ENCODE data around the gene PTTG1IP. TPM values are rescaled to one million over a fixed set of nuclear protein-coding genes. Genes with fewer than 3 reads are reported as not detected.

PTTG1IP gene
- total RNA-seq, 2 experiments from 2014 or later: 60.7 to 61.8 TPM

- DNase-seq (no peak), ATAC-seq (no peak)
- Mint-ChIP-seq H3K27me3 (no peaks in the 10 kb centered on the region), H3K4me3 (no peak overlapping the region), H3K4me1 (ENCODE audit: low read depth) (peaks cover 20% of the 10 kb centered on the region), H3K36me3 (ENCODE audit: low read depth) (peaks cover 58% of the 10 kb centered on the region), H3K9me3 (no peaks in the 10 kb centered on the region), H3K27ac (no peak overlapping the region)
- intact Hi-C loops (cut with micrococcal nuclease): no loop called here
- CTCF ChIA-PET: interaction anchor here (1.2 kb wide), 1 partner anchor 70 kb away, joined by 3 read pairs; no protein-coding TSS in a partner anchor
- POLR2A ChIA-PET: interaction anchor here (3.0 kb wide), 1 partner anchor 9 kb away, joined by 21 read pairs; no protein-coding TSS in a partner anchor
- TF ChIP-seq, protein P1, sequence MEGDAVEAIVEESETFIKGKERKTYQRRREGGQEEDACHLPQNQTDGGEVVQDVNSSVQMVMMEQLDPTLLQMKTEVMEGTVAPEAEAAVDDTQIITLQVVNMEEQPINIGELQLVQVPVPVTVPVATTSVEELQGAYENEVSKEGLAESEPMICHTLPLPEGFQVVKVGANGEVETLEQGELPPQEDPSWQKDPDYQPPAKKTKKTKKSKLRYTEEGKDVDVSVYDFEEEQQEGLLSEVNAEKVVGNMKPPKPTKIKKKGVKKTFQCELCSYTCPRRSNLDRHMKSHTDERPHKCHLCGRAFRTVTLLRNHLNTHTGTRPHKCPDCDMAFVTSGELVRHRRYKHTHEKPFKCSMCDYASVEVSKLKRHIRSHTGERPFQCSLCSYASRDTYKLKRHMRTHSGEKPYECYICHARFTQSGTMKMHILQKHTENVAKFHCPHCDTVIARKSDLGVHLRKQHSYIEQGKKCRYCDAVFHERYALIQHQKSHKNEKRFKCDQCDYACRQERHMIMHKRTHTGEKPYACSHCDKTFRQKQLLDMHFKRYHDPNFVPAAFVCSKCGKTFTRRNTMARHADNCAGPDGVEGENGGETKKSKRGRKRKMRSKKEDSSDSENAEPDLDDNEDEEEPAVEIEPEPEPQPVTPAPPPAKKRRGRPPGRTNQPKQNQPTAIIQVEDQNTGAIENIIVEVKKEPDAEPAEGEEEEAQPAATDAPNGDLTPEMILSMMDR (IDR thresholded peaks at IDR 0.05): no peak
Observed at GRCh38 chr21:44805859-44806258, 67.6 kb downstream of the PTTG1IP start.

DNA sequence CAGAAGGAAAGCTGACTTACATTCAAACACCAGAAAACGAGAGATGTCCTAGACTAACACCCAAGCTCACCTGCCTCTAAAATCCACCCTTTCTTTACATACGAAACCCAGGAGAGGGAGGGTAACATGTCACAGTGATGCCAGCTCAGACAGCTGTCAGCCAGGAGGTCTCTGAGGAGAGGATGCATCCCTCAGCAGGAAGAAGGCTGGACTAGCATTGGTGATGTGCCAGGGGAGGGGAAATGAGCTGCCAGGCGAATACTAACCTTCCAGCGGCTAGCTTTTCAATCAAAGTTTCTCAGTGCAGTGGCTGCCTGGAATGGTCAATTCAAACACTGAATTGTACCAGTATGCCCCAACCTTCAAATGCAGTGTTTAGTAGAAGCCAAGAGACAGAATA, 68.3 kb downstream of the PTTG1IP start:
- no peak overlapping the region for H3K27ac Mint-ChIP-seq
- peaks cover 25% of the 10 kb centered on the region for H3K4me1 Mint-ChIP-seq (ENCODE audit: low read depth)
- no peak overlapping the region for H3K4me3 Mint-ChIP-seq
- no peak for DNase-seq
- ChIA-PET CTCF (interaction anchor here (1.2 to 2.7 kb wide), 3 partner anchors 11 to 70 kb away, joined by 3 to 22 read pairs (median 8); no protein-coding TSS in a partner anchor), POLR2A (interaction anchor here (0.9 to 3.0 kb wide), 2 partner anchors 9 to 42 kb away, joined by 3 to 21 read pairs; no protein-coding TSS in a partner anchor)
- ATAC-seq: no peak
- H3K9me3 Mint-ChIP-seq: no peaks in the 10 kb centered on the region
- intact Hi-C loops (cut with micrococcal nuclease): no loop called here
- TF ChIP-seq, protein P1 (IDR thresholded peaks at IDR 0.05): no peak
- H3K27me3 Mint-ChIP-seq: no peaks in the 10 kb centered on the region
- H3K36me3 Mint-ChIP-seq (ENCODE audit: low read depth): peaks cover 63% of the 10 kb centered on the region

DNA sequence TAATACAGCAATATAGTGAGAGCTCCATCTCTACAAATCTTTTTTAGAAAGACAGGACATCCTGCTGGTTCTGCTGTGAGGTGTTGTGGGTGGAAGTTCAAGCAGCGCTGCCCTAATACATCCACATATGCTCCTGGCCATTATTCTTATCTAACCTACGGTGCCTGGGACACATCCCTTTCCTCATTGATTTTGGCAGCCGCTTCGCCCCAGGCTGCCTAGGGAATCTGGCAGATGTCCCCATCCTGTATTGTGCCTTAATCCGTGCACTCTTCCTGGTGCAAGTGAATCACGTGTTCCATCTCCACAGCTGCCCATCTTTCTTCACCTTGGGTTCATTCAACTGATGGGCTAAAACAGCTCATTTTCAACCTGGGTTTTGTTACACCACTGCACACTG, 68.7 kb downstream of the PTTG1IP start:
- no peak for ATAC-seq

DNA sequence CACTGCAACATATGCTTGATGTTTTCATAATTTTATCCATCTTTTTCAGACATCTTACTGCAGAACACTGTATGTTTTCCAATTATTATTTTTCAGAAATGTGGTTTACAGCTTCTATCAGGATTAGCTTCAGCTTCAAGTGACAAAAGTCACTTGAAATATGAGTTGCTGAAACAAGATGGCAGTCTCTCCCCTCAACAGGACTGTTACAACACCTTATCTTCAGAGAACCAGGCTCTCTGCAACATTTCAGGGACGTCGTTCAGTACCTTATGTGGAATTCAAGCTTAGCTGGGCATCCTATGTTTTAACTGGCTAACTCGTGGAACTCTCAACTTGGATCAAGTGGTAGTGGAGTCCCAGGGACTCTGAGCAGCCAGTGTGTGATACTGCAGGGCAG, 69.8 kb downstream of the PTTG1IP start:
- intact Hi-C loops (cut with micrococcal nuclease): no loop called here
- Mint-ChIP-seq H3K36me3 (ENCODE audit: low read depth) (peaks cover 66% of the 10 kb centered on the region), H3K4me3 (no peak overlapping the region), H3K27me3 (no peaks in the 10 kb centered on the region), H3K27ac (no peak overlapping the region), H3K4me1 (ENCODE audit: low read depth) (peaks cover 38% of the 10 kb centered on the region), H3K9me3 (no peaks in the 10 kb centered on the region)
- TF ChIP-seq, protein P1 (IDR thresholded peaks at IDR 0.05): no peak
- ChIA-PET CTCF (interaction anchor here (0.8 to 2.7 kb wide), 3 partner anchors 10 to 128 kb away, joined by 3 to 22 read pairs (median 8); no protein-coding TSS in a partner anchor), POLR2A (interaction anchor here (1.0 to 3.0 kb wide), 5 partner anchors 10 to 106 kb away, joined by 3 to 21 read pairs (median 3); partner anchors contain the start of gene PTTG1IP)
- ATAC-seq (no peak), DNase-seq (no peak)

More for the DNA sequence above, 68.7 kb downstream of the PTTG1IP start:
- H3K27me3 Mint-ChIP-seq: no peaks in the 10 kb centered on the region
- DNase-seq: no peak
- TF ChIP-seq, protein P1 (IDR thresholded peaks at IDR 0.05): no peak
- H3K27ac Mint-ChIP-seq: no peak overlapping the region
- H3K4me1 Mint-ChIP-seq (ENCODE audit: low read depth): peaks cover 27% of the 10 kb centered on the region
- CTCF ChIA-PET: interaction anchor here (2.0 to 2.7 kb wide), 2 partner anchors 11 to 18 kb away, joined by 8 to 22 read pairs; no protein-coding TSS in a partner anchor
- POLR2A ChIA-PET: interaction anchor here (0.9 to 3.0 kb wide), 3 partner anchors 10 to 43 kb away, joined by 3 to 21 read pairs (median 3); no protein-coding TSS in a partner anchor
- intact Hi-C loops (cut with micrococcal nuclease): no loop called here
- H3K9me3 Mint-ChIP-seq: no peaks in the 10 kb centered on the region
- peaks cover 62% of the 10 kb centered on the region for H3K36me3 Mint-ChIP-seq (ENCODE audit: low read depth)
- no peak overlapping the region for H3K4me3 Mint-ChIP-seq

All from activated CD8-positive, alpha-beta T cell treated with anti-CD3 and anti-CD28 coated beads for 36 hours (primary cell).